GM10266 (cell line): ENCODE data around the gene OVOL2.

Experiments
- DNase-seq: peaks from one replicate; pipeline ENCODE4 v3.0.0; 2012; ENCODE audit errors: extremely low spot score
- CTCF ChIP-seq: IDR thresholded peaks from 2 replicates; pipeline ENCODE4 v1.5.1; 2012; ENCODE audit warnings: mild to moderate bottlenecking, low read depth; ENCODE audit not compliant: control insufficient read depth, insufficient read depth; ENCODE audit errors: missing control alignments

The OVOL2 gene

DNA sequence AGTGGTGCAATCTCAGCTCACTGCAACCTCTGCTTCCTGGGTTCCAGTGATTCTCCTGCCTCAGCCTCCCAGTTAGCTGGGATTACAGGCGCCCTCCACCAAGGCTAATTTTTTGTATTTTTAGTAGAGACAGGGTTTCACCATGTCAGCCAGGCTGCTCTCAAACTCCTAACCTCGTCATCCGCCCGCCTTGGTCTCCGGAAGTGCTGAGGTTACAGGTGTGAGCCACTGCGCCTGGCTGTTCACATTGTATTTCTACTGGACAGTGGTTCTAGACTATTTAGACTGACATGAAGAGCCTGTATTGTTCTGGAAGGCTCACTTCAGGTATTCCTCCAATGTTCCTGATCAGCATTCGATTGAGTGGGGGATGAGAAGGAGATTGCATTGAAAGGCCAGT lies 14.8 kb upstream of the OVOL2 start:
- TF ChIP-seq CTCF, result no peak
- DNase-seq, result no peak

DNA sequence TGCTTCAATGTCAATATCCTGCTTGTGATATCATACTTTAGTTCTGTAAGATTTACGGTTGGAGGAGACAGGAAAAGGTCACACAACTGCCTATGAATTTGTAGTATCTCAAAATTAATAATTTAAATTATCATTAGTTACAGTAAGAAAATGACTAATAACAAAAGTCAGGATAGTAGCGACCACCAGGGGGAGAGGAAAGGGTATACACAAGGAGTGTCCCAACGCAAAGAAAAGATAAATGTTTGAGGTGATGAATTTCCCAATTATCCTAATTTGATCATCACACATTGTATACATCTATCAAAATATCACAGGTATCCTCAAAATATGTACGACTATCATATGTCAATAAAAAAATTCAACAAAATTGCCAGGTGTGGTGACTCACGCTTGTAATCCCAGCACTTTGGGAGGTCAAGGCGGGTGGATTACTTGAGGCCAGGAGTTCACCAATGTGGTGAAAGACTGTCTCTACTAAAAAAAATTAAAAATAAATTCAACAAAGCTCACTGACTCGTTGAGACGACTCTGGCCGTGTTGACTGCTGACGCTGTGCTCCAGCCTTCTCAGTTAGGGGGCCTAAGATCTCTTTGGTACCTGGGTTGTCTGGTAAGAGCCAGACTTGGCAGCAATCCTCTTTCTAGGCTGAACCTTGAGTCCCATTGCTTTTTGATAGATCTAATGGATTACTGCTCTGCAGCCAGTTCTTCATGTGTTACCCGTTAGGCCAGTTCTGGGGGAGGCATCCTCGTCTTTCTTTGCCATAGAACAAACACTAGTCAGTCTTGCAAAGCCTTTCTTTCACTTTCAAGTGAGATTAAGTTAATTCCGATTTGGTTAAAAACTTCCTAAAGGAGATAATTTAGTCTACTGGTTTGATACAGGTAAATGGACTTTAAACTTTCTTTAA lies 9.0 kb upstream of the OVOL2 start:
- no peak for TF ChIP-seq CTCF
- DNase-seq, result no peak

- DNase-seq, result no peak
- TF ChIP-seq CTCF, result no peak
These were observed 6.0 kb upstream of the OVOL2 start for GRCh38 chr20:18063676-18064075.

DNA sequence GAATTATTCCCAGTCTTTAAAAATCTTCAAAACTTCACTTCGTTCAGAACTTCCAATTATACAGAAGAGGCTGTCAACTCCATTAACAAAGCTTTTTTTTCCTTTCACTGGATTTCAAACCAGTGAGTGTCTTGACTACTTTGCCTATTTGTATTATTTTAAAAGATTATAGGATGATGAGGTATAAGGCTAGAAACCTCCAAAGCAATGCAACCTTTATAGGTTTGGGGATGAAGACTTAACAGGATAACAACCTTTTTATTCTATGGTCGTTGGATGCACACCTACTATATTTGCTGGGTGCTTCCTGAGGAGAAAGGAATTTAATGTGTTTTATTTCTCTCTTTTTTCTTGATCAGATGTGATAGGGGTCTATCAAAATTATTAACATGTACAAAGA lies 1.9 kb upstream of the OVOL2 start:
- no peak for DNase-seq
- no peak for TF ChIP-seq CTCF

DNA sequence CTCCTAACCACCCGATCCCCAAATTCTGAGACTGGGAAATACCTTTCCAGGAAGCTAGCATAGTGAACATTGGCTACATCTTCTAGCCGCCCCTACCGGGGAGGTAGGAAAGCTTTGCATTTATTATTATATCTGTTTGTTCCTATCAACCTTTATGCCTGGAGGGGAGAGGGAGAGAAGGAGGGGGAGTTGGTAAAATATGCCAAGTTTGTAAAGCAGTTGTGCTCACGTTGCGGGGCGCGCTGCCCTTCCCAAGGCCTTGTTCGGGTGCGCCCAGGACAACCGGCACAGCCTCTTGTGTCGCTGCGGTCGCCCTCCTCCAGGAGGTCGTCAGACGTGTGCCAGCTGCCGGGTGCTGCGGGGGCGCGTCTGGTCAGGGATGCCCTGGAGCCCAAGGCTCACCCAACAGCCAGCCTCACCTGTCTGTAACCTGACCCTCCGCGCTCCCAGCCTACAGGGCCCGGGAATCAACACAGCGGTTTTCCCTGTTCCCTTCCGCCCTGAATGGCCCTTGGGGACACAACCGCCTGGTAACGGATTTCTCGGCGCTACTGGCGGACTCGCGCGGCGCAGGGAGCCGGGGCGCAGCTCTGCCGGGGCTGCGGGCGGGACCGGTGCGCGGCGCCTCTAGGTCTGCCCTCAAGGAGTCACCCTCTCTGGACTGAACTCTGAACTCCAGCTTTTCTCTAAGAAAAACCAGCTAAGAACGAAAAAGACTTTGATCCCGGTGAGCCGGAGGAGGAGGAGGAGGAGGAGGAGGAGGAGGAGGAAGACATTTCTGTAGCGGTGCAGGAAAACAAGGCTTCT lies 1.1 kb upstream of the OVOL2 start:
- no peak for TF ChIP-seq CTCF
- DNase-seq, result no peak

- DNase-seq, result peak; percentile 31
- no peak for TF ChIP-seq CTCF
These were observed 256 bp upstream of the OVOL2 start for GRCh38 chr20:18057994-18058349.
